ENCODE measurements around the gene FAM162B.
"Not testable (repeated sequence)": the region's sequence is repeated elsewhere in the genome, so short reads cannot be mapped to it uniquely, and the experiment has no call there.

FAM162B gene

GRCh38 chr6:116764961-116765841 is at the start of gene FAM162B:
Gene FAM162B, minus strand, starts transcription at chr6:116765719. Its CDS starts 143 bp downstream, at chr6:116765576.
- DNase-seq (ENCODE audit: low read depth), result no peak

GRCh38 chr6:116812051-116812650 is 46.6 kb upstream of the FAM162B start:
- no peak for DNase-seq (ENCODE audit: low read depth)

- DNase-seq (ENCODE audit: low read depth), result no peak
Observed at GRCh38 chr6:116801971-116802370, 36.5 kb upstream of the FAM162B start.

GRCh38 chr6:116799945-116800344 is 34.4 kb upstream of the FAM162B start:
- no peak for DNase-seq (ENCODE audit: low read depth)

GRCh38 chr6:116797585-116797984 is 32.1 kb upstream of the FAM162B start:
- no peak for DNase-seq (ENCODE audit: low read depth)

GRCh38 chr6:116793224-116793623 is 27.7 kb upstream of the FAM162B start:
- no peak for DNase-seq (ENCODE audit: low read depth)

- DNase-seq (ENCODE audit: low read depth), result no peak
Observed at GRCh38 chr6:116783852-116784251, 18.3 kb upstream of the FAM162B start.

- no peak for DNase-seq (ENCODE audit: low read depth)
Observed at GRCh38 chr6:116779573-116780164, 14.2 kb upstream of the FAM162B start.

- DNase-seq (ENCODE audit: low read depth), result no peak
Observed at GRCh38 chr6:116773886-116774285, 8.4 kb upstream of the FAM162B start.

GRCh38 chr6:116772450-116772849 is 6.9 kb upstream of the FAM162B start:
- no peak for DNase-seq (ENCODE audit: low read depth)

- DNase-seq (ENCODE audit: low read depth), result no peak
Observed at GRCh38 chr6:116767715-116768114, 2.2 kb upstream of the FAM162B start.

GRCh38 chr6:116766506-116767176 is 1.1 kb upstream of the FAM162B start:
- no peak for DNase-seq (ENCODE audit: low read depth)

- no peak for DNase-seq (ENCODE audit: low read depth)
Observed at GRCh38 chr6:116764629-116764960, 924 bp downstream of the FAM162B start.

- DNase-seq (ENCODE audit: low read depth), result no peak
Observed at GRCh38 chr6:116763906-116764628, 1.5 kb downstream of the FAM162B start.

- no peak for DNase-seq (ENCODE audit: low read depth)
Observed at GRCh38 chr6:116763048-116763447, 2.5 kb downstream of the FAM162B start.

GRCh38 chr6:116762235-116762634 is 3.3 kb downstream of the FAM162B start:
- no peak for DNase-seq (ENCODE audit: low read depth)

- no peak for DNase-seq (ENCODE audit: low read depth)
Observed at GRCh38 chr6:116761779-116762178, 3.7 kb downstream of the FAM162B start.

GRCh38 chr6:116745176-116745575 is 20.3 kb downstream of the FAM162B start:
- DNase-seq (ENCODE audit: low read depth), result no peak

- DNase-seq (ENCODE audit: low read depth), result no peak
Observed at GRCh38 chr6:116741571-116741970, 23.9 kb downstream of the FAM162B start.

- DNase-seq (ENCODE audit: low read depth), result not testable (repeated sequence)
Observed at GRCh38 chr6:116740486-116740885, 25.0 kb downstream of the FAM162B start.

- DNase-seq (ENCODE audit: low read depth), result no peak
Observed at GRCh38 chr6:116737004-116737403, 28.5 kb downstream of the FAM162B start.

- no peak for DNase-seq (ENCODE audit: low read depth)
Observed at GRCh38 chr6:116730513-116730912, 35.0 kb downstream of the FAM162B start.

Measured in HS-5 (cell line).